Measurements from ENCODE around the gene CROCC2.
A peak's percentile ranks its signal among the peaks of the same experiment; 100 is the strongest.

CROCC2 gene

DNA sequence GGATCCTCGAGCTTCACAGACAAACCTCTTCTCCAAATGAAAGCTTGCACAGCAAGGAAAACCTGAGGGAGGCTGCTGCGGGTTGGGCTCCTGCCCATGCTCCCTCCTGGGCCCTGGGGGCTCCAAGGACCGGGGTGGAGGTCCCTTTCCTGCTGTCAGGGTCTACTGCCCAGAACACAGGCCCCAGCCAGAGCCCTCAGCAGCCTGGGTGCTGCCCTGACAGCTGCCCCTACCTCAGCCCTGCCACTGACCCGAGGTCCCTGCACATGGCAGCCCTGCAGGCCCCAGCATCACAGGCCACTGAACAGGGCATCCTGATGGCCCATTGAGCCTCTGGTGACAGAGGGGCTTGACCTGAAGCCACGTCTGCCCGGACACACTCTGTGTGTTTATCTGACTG, 41.0 kb downstream of the CROCC2 start:
- Mint-ChIP-seq H3K9me3 (no peaks in the 10 kb centered on the region), H3K4me3 (no peak overlapping the region), H3K27ac (no peak overlapping the region), H3K4me1 (no peaks in the 10 kb centered on the region), H3K36me3 (no peaks in the 10 kb centered on the region), H3K27me3 (peaks cover 10% of the 10 kb centered on the region)
- ATAC-seq = no peak

DNA sequence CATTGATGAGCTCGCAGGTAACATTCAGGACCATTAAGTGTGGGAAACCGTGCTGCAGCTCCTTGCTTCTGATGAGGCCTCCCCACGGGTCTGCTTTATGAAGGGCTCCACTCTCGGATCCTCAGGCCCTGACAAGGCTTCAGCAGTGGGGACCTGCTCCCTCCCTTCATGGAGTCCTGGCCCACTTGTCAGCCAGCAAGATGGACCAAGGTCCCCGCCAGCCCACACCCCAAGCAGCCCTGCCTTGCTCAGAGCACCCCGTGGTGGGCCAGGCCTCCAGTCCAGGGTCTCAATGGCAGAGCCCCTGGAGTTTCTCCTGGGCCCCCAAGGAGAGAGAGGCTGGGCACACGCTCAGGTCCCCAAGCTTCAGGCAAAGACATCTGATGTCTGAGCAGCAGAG, 41.5 kb downstream of the CROCC2 start:
- no peaks in the 10 kb centered on the region for H3K4me1 Mint-ChIP-seq
- H3K9me3 Mint-ChIP-seq = no peaks in the 10 kb centered on the region
- H3K27me3 Mint-ChIP-seq = peaks cover 10% of the 10 kb centered on the region
- H3K4me3 Mint-ChIP-seq = no peak overlapping the region
- H3K27ac Mint-ChIP-seq = no peak overlapping the region
- no peaks in the 10 kb centered on the region for H3K36me3 Mint-ChIP-seq
- ATAC-seq = no peak

DNA sequence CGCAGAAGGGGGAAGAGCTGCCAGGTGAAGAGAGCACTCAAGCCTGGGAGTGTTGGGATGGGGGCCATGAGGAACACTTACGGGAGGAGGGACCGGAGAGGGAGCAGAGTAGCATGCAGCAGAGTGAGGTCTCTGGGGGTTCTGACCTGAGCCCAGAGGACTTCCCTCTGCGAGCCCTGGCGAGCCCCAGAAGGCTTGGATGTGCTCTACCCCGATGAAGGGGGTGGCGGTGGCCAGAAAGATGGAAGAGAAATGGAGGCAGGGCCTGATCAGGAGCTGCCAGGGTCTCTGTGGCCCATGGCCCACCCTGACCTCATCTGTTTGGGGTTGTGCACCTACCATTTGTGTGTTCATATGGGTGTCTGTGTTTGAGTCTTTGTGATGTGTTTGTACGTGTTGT, 42.0 kb downstream of the CROCC2 start:
- peaks cover 10% of the 10 kb centered on the region for H3K27me3 Mint-ChIP-seq
- H3K4me1 Mint-ChIP-seq = no peaks in the 10 kb centered on the region
- ATAC-seq = no peak
- H3K36me3 Mint-ChIP-seq = no peaks in the 10 kb centered on the region
- no peak overlapping the region for H3K4me3 Mint-ChIP-seq
- no peak overlapping the region for H3K27ac Mint-ChIP-seq
- no peaks in the 10 kb centered on the region for H3K9me3 Mint-ChIP-seq

DNA sequence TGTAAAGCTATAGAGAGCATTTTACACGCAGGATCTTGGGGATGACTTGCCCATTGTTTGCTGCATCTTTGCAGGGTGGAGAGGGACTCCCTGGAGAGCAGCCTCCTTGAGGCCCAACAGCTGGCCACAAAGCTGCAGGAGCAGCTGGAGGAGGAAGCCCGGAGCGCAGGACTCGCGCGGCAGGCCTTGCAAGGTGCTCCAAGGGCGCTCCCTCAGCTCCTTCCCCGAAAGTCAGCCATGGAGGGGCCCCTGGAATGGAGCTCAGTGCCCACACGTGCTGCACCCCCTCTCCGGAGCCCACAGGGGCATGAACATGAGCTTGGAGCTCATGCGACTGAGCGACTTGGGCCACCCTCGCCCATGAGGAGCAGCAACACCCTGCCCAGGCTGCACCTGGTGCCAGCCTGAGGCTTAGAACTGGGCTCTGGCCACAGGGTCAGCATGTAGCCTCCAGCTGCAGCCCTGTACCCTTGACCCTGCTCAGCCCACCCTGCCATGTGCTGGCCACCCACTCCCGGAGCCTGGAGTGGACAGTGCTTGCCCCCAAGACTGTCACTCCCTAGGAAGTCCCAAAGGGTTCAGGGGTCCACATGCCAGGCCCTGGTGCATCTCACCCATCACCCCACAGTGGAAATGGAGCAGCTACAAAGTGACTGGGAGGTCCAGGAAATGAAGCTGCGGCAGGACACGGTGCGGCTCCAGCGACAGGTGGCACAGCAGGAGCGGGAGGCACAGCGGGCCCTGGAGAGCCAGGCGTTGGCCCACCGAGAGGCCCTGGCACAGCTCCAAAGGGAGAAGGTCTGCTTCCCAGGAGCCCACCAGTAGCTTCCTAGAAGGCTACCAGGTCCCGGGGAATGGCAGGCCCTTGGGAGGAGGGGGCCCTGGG, 43.0 kb downstream of the CROCC2 start:
- no peaks in the 10 kb centered on the region for H3K36me3 Mint-ChIP-seq
- no peak for ATAC-seq
- H3K4me1 Mint-ChIP-seq = no peaks in the 10 kb centered on the region
- H3K27me3 Mint-ChIP-seq = peaks cover 13% of the 10 kb centered on the region
- H3K4me3 Mint-ChIP-seq = no peak overlapping the region
- H3K27ac Mint-ChIP-seq = no peak overlapping the region
- H3K9me3 Mint-ChIP-seq = no peaks in the 10 kb centered on the region

DNA sequence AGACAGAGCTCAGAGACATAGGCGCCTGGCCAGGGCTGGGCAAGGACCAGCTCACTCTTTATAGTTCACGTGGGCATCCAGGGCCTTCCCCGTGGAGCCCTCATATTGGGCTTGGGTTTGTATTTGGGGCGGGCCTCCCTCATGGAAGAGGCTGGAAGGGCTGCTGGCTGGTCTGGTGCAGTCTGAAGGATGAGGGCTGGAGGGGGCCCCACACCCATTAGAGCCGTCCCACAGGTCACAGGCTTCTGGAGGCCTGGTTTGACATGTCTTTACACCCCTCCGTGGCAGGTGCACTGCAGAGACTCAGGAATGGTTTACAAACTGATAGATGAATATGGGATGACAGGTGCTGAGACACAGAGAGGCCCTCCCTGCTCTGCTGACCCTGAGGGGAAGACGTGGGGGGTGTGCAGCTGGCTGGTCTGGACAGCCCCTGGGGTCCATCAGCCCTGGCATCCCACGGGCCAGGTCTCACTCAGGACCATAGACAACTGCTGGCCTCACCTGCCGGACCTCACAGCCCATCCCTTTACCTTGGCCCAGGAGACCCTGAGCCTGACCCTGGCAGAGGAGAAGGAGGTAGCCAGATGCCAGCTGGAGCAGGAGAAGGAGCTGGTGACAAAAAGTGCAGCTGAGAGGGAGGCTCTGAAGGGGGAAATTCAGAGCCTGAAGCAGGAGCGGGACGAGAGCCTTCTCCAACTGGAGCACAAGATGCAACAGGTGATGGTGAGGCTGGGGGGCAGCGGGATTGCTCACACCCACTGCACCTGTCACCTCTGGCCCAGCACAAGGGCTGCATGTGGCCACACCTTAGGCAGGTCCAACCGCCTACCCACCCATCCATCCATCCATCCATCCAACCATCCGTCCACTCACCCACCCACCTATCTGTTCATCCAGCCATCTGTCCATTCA, 43.9 kb downstream of the CROCC2 start:
- no peak for ATAC-seq
- Mint-ChIP-seq H3K27me3 (peaks cover 21% of the 10 kb centered on the region), H3K9me3 (no peaks in the 10 kb centered on the region), H3K4me1 (no peaks in the 10 kb centered on the region), H3K4me3 (no peak overlapping the region), H3K27ac (no peak overlapping the region), H3K36me3 (no peaks in the 10 kb centered on the region)

DNA sequence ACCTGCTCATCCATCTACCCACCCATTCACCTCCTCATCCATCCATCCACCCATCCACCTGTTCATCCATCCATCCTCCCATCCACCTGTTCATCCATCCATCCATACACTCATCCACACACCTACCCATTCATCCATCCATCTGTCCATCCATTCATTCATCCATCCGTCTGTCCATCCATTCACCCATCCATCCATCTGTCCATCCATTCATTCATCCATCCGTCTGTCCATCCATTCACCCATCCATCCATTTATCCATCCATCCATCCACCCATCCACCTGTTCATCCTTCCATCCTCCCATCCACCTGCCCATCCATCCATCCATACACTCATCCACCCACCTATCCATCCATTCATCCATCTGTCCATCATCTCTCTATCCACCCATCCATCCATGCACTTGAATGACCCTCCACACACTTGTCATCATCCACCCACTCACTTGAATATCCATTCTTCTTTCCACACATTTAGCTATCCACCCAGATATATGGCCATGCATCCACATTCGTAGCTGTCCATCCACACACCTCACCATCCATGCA, 45.0 kb downstream of the CROCC2 start:
- no peaks in the 10 kb centered on the region for H3K9me3 Mint-ChIP-seq
- H3K27me3 Mint-ChIP-seq = peaks cover 32% of the 10 kb centered on the region
- H3K4me3 Mint-ChIP-seq = no peak overlapping the region
- H3K27ac Mint-ChIP-seq = no peak overlapping the region
- no peaks in the 10 kb centered on the region for H3K4me1 Mint-ChIP-seq
- H3K36me3 Mint-ChIP-seq = no peaks in the 10 kb centered on the region
- ATAC-seq = no peak

DNA sequence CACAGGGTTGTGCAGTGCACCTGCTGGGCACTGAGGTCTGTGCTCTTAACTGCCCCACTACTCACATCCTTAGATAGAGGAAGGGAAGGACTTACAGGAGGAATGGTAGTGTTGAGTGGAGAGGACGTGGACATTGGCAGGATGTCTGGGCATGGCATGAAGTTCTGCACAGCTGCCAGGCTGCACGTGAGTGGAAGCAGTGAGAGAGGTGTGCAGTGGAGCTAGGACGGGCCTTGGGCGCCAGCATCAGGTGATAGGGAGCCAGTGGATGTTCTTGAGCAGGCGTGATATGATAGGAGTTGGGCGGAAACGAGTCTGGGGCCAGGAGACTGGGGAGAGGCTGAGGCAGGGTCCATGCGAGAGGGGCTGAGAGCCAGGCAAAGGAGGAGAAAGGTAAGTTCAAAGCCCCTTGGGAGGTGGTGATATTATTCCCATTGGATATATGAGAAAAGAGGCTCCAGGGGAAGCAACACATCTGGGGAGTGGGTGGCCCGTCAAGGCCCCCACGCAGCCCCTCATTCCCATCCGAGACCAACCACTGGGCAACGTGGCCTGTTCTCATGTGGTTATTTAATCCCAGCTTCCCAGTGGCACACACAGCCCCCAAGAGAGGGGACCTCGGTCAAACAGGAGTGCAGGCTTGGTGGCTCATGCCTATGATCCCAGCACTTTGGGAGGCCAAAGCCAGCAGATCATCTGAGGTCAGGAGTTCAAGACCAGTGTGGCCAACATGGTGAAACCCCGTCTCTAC, 46.5 kb downstream of the CROCC2 start:
- no peaks in the 10 kb centered on the region for H3K36me3 Mint-ChIP-seq
- H3K27ac Mint-ChIP-seq = no peak overlapping the region
- ATAC-seq = no peak
- no peak overlapping the region for H3K4me3 Mint-ChIP-seq
- H3K27me3 Mint-ChIP-seq = peaks cover 41% of the 10 kb centered on the region
- H3K4me1 Mint-ChIP-seq = no peaks in the 10 kb centered on the region
- H3K9me3 Mint-ChIP-seq = no peaks in the 10 kb centered on the region

DNA sequence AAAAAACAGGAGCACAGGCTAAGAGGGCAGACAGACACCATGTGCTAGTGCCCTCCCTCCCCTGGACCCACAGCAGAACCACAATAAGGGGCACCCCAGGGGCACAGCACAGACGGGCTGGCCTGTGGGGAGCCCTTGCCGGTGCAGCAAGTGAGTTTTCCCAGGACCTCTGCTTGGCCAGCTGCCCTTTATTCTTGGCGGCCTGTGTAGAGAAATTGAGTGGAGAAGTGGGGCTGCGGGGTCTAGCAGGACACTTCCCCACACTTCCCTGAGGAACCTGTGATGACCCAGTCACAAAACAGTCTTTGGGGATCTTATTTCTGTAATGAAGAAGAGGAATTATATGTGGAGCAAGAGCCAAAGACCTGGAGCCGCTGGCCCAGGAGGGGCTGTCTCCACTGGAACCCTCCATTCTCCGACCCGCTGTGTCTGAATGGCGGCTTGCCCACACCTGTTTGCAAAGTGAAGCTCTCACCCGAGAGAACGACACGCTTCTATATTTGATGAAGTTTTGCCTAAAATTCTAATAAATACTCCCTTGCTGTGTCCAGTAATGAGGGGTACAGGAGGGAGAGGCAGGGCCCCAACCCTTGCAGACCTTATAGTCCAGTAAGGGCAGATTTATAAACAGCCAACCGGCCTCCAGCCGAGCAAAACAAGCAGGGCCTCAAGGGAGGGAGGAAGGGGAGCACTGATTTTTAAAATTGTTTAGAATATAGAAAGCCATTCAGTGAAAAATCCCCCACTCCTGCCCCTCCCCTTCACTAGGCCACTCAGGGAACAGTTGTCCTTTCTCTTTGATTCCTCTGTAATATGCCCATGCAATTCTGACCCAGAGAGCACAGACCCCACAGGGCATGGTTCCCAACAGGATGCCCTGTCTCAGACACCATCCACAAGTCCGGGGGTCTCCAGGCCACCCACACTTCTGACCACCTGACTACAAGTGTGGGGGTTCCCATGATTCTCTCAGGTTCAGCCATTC, 47.6 kb downstream of the CROCC2 start:
- Mint-ChIP-seq H3K27ac (no peak overlapping the region), H3K36me3 (no peaks in the 10 kb centered on the region), H3K9me3 (no peaks in the 10 kb centered on the region), H3K27me3 (peaks cover 34% of the 10 kb centered on the region), H3K4me3 (no peak overlapping the region), H3K4me1 (no peaks in the 10 kb centered on the region)
- ATAC-seq = no peak

DNA sequence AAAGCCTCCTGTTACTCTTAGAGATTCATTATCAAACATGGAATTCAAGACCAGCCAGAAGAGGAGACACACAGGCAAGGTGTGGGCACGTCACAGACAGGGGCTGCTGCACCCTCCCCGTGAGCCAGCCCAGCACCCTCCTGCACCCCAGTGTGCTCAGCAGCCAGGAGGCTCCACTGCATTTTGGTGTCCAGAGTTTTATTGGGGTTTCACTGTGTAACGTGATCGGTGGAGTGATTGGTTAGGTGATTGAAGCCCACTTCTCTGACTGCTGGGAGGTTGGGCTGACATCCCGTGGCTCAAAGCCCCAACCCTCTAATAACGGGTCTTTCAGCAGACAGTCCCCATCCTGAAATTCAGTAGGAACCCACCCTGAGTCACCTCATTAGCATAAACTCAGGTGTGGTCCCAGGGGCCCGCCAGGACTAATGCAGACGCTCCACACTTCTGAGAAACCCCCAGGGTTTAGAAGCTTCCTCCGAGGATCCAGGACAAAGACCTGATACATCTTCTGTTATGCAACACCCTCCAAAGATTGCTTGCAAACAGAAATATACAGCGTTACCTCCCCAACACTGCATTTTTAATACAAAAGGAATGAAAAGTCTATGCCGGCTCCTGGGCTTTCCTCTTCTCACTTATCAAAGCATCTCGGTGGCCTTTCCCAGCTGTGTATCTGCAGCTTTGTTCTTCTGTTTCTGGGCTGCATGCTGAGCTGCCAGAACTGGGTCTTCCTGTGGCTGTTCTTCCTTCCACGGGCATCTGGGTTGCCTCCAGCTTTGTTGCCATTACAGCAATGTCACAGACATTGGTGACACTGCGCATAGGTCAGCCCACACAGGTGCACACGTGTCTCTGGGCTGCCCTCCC, 48.5 kb downstream of the CROCC2 start:
- Mint-ChIP-seq H3K9me3 (no peaks in the 10 kb centered on the region), H3K27ac (no peak overlapping the region), H3K36me3 (no peaks in the 10 kb centered on the region), H3K4me1 (no peaks in the 10 kb centered on the region), H3K4me3 (no peak overlapping the region), H3K27me3 (peaks cover 44% of the 10 kb centered on the region)
- ATAC-seq = no peak

DNA sequence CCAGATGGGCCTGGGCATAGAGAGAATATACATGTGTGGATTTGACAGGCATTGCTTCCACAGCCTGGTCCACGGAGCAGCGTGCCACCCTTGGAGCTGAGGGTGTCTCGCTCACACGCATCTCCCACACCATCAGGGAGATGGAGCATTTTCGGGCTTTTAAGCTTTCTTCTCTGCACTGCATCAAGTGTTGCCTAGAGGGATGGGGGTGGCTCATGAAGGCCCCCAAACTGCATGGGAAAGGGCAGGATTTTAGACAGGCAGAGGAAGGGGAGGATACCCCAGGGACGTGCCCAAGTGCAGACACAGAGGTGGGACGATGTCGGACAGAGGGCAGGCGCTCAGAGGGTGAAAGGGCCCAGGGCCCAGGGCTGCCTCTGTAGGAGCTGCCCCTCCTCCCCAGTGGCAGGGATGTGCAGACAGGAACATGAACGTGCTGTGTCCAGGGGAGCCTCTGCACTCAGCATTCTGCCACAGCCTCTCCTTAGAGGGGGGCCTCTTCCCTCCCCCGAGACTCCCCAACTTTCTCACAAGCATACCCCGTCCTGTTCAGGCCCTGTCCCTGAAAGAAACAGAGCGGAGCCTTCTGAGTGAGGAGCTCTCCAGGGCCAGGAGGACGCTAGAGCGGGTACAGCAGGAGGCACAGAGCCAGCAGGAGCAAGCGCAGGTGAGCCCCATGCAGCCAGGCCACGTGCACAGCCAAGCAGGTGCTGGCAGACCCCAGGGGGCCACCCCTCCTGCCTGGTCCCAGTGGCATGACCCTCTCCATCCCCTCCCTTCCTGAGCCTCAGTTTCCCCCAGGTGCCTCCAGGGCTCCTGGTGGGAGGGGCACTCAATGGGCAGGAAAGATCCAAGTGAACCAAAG, 49.4 kb downstream of the CROCC2 start:
- Mint-ChIP-seq H3K4me1 (no peaks in the 10 kb centered on the region), H3K9me3 (no peaks in the 10 kb centered on the region), H3K27me3 (peaks cover 51% of the 10 kb centered on the region), H3K4me3 (no peak overlapping the region), H3K27ac (no peak overlapping the region), H3K36me3 (no peaks in the 10 kb centered on the region)
- peak; percentile 25 for ATAC-seq

DNA sequence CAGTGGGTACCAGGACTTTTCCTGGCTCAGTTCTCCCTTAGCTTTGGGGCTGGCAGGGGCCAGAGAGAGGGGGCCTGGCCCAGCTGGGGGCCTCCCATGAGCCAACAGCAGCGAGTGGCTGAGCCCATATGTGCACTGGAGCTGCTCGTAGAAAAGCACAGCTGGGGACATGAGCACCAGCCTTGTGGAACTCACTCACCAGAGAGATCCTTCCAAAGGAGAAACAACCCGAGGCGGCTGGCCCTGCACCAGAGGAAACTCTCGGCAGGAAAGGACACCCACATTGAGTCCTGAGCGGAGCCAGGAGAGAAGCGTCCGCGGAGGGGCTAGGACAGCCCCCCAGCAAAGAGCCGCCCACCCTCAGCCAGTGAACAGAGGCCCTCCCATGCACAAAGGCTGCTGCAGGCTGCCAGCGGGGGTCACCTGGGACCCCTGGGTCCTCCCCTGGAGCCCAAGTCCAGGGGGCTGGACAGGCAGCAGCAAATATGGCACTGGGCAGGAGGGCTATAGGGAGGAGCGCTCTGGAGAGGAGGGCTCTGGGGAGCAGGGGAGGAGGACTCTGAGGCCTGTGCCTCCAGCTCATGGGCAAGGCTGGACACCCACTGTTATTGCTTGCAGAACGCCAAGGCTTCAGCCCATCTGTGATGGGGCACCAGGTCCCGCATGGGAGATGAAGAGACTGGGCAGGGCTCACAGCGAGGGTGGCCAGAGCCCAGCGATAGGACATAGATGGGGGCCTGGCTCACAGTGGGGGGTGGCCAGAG, 50.2 kb downstream of the CROCC2 start:
- Mint-ChIP-seq H3K4me1 (no peaks in the 10 kb centered on the region), H3K9me3 (no peaks in the 10 kb centered on the region), H3K36me3 (no peaks in the 10 kb centered on the region), H3K4me3 (no peak overlapping the region), H3K27ac (no peak overlapping the region), H3K27me3 (peaks cover 51% of the 10 kb centered on the region)
- ATAC-seq = no peak
